ENCODE data around the gene GGCX.

GGCX gene

GRCh38 chr2:85514323-85514722 is 47.0 kb downstream of the GGCX start:
- no peak overlapping the region for H3K27ac ChIP-seq (ENCODE audit: low read length)
- no peak overlapping the region for H3K4me3 ChIP-seq (ENCODE audit: low read depth in 1 of 2, low read length in 2 of 2)
- DNase-seq (no peak), ATAC-seq (ENCODE audit: insufficient read depth, low read depth) (no peak)
- no peaks in the 10 kb centered on the region for H3K79me2 ChIP-seq (ENCODE audit: insufficient read depth, low read length)
- H3K4me2 ChIP-seq (ENCODE audit: insufficient read depth, low read length): no peak overlapping the region
- H3K4me1 ChIP-seq (ENCODE audit: insufficient read depth, low read length): no peaks in the 10 kb centered on the region
- no peaks in the 10 kb centered on the region for H4K20me1 ChIP-seq (ENCODE audit: insufficient read depth, low read length)
- no peaks in the 10 kb centered on the region for H3K27me3 ChIP-seq (ENCODE audit: insufficient read depth, low read length, poor library complexity)
- H3K36me3 ChIP-seq (ENCODE audit: insufficient read depth, low read length): no peaks in the 10 kb centered on the region
- H2AFZ ChIP-seq (ENCODE audit: low read depth, low read length): no peak overlapping the region
- H3K9me3 ChIP-seq (ENCODE audit: insufficient read depth, low read length, severe bottlenecking): no peaks in the 10 kb centered on the region
- H3K9ac ChIP-seq (ENCODE audit: low read depth, low read length): no peak overlapping the region
- no peak for TF ChIP-seq EZH2 (IDR thresholded peaks at IDR 0.05; ENCODE audit: borderline replicate concordance, low read depth, low read length, severe bottlenecking)
- TF ChIP-seq, protein P1, sequence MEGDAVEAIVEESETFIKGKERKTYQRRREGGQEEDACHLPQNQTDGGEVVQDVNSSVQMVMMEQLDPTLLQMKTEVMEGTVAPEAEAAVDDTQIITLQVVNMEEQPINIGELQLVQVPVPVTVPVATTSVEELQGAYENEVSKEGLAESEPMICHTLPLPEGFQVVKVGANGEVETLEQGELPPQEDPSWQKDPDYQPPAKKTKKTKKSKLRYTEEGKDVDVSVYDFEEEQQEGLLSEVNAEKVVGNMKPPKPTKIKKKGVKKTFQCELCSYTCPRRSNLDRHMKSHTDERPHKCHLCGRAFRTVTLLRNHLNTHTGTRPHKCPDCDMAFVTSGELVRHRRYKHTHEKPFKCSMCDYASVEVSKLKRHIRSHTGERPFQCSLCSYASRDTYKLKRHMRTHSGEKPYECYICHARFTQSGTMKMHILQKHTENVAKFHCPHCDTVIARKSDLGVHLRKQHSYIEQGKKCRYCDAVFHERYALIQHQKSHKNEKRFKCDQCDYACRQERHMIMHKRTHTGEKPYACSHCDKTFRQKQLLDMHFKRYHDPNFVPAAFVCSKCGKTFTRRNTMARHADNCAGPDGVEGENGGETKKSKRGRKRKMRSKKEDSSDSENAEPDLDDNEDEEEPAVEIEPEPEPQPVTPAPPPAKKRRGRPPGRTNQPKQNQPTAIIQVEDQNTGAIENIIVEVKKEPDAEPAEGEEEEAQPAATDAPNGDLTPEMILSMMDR (IDR thresholded peaks at IDR 0.05; ENCODE audit: borderline replicate concordance, extremely low read depth, low read length, poor library complexity, severe bottlenecking): no peak

DNA sequence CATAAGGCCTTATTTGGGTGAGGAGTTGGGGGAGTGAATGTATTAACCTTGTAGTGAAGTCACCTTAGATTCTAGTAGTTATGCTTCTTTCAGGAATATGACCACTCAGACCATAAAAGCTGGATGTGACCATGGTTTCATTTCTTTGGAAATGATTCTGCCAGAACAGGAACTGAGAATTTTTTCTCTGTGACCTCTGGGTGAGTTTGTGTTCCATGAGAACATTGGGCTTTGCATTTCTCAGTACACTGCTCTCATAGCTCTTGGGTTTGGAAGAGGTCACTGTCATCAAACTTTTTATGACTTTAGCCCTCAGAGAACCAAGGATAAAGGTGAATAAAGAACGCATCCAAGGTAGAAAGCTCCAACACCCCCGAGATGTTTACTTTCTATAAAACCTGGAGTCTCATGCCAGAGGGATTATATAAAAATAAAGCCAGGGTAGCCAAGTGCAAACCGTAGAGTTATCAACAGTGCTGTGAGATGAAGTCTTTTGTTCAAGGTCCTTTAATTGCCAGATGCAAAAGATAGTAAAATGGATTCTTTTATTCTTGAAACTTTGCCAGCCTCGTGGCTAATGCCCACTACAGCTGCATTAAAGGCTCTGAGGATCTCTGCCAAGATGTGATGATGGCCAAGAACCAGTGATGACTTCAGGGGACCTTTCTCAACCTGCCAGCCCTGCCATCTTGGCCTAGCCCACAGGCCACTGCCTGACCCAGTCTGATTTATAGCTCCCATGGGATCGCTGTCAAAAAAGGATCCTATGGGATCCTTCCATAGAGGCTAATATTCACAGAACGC is 50.1 kb downstream of the GGCX start:
- no peaks in the 10 kb centered on the region for H3K79me2 ChIP-seq (ENCODE audit: insufficient read depth, low read length)
- no peaks in the 10 kb centered on the region for H3K4me1 ChIP-seq (ENCODE audit: insufficient read depth, low read length)
- no peak for ATAC-seq (ENCODE audit: insufficient read depth, low read depth)
- TF ChIP-seq, protein P1 (IDR thresholded peaks at IDR 0.05; ENCODE audit: borderline replicate concordance, extremely low read depth, low read length, poor library complexity, severe bottlenecking): no peak
- TF ChIP-seq EZH2 (IDR thresholded peaks at IDR 0.05; ENCODE audit: borderline replicate concordance, low read depth, low read length, severe bottlenecking): no peak
- no peaks in the 10 kb centered on the region for H4K20me1 ChIP-seq (ENCODE audit: insufficient read depth, low read length)
- H2AFZ ChIP-seq (ENCODE audit: low read depth, low read length): no peak overlapping the region
- H3K27ac ChIP-seq (ENCODE audit: low read length): no peak overlapping the region
- no peak for DNase-seq
- no peaks in the 10 kb centered on the region for H3K27me3 ChIP-seq (ENCODE audit: insufficient read depth, low read length, poor library complexity)
- no peaks in the 10 kb centered on the region for H3K36me3 ChIP-seq (ENCODE audit: insufficient read depth, low read length)
- no peaks in the 10 kb centered on the region for H3K9me3 ChIP-seq (ENCODE audit: insufficient read depth, low read length, severe bottlenecking)
- H3K9ac ChIP-seq (ENCODE audit: low read depth, low read length): no peak overlapping the region
- no peak overlapping the region for H3K4me2 ChIP-seq (ENCODE audit: insufficient read depth, low read length)
- H3K4me3 ChIP-seq (ENCODE audit: low read depth in 1 of 2, low read length in 2 of 2): no peak overlapping the region

DNA sequence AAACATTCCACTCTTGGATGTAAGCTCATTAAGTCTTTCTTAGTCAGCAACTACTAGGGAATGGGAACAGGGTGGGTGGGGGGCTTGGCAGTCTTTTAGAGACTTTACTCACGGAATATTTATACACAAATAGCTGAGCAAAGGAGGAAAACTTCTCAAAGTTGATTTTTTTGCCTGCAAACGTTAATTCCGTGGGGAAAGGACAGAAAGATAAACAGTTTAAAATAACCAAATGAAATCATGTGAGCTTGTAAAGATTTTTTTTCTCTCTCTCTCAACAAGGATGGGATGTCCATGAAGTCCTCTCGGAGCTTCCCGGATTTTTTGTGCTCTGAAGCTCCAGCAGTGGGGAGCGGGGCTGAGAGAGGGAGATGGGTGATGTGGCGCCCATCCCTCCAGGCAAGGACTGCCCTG is 54.5 kb downstream of the GGCX start:
- H3K4me2 ChIP-seq (ENCODE audit: insufficient read depth, low read length): no peak overlapping the region
- no peaks in the 10 kb centered on the region for H3K36me3 ChIP-seq (ENCODE audit: insufficient read depth, low read length)
- H2AFZ ChIP-seq (ENCODE audit: low read depth, low read length): no peak overlapping the region
- no peaks in the 10 kb centered on the region for H3K79me2 ChIP-seq (ENCODE audit: insufficient read depth, low read length)
- no peak overlapping the region for H3K27ac ChIP-seq (ENCODE audit: low read length)
- no peak for DNase-seq
- H3K9me3 ChIP-seq (ENCODE audit: insufficient read depth, low read length, severe bottlenecking): no peaks in the 10 kb centered on the region
- TF ChIP-seq, protein P1 (IDR thresholded peaks at IDR 0.05; ENCODE audit: borderline replicate concordance, extremely low read depth, low read length, poor library complexity, severe bottlenecking): no peak
- no peak for TF ChIP-seq EZH2 (IDR thresholded peaks at IDR 0.05; ENCODE audit: borderline replicate concordance, low read depth, low read length, severe bottlenecking)
- H3K4me3 ChIP-seq (ENCODE audit: low read depth in 1 of 2, low read length in 2 of 2): no peak overlapping the region
- no peaks in the 10 kb centered on the region for H4K20me1 ChIP-seq (ENCODE audit: insufficient read depth, low read length)
- H3K9ac ChIP-seq (ENCODE audit: low read depth, low read length): no peak overlapping the region
- no peaks in the 10 kb centered on the region for H3K27me3 ChIP-seq (ENCODE audit: insufficient read depth, low read length, poor library complexity)
- no peaks in the 10 kb centered on the region for H3K4me1 ChIP-seq (ENCODE audit: insufficient read depth, low read length)
- no peak for ATAC-seq (ENCODE audit: insufficient read depth, low read depth)
